ENCODE data around the gene FZR1. TPM values are rescaled to one million over a fixed set of nuclear protein-coding genes. Genes with fewer than 3 reads are reported as not detected.

FZR1 gene
- polyA plus RNA-seq, 3 donors: 7.7 to 44.6 (median 9.4) TPM

DNA sequence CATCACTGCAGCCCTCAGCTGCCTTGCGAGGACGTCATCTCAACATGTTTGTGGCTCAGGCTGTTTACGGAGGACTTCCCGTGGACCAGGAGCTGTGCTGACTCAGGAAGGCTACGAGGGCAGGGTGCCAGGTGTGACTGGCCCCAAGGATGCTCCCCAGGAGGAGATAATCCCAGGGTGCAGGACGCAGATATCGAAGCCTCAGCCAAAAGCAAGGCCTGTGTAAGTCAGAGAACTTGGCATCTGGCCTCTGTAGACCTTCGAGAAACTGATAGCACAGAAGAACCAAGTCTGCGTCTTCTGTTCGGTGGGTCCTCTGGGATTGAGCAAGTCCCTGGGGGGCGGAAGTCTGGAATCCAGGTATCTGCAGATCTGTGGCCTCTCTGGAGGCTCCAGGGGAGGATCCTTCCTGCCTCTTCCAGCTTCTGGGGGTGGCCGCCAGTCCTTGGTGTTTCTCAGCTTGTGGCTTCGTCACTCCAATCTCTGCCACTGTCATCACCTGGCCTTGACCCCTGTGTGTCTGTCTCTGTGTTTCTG is 3.0 kb upstream of the FZR1 start:
- peaks cover 0 to 2% (median 0%) of the 10 kb centered on the region in 3 donors for H3K27me3 Mint-ChIP-seq (ENCODE audit: low read depth in 3 of 3)
- H3K9me3 ChIP-seq (replicated peaks in 1 of 2; ENCODE audit: control insufficient read depth in 1 of 2, insufficient read depth in 1 of 2, low read length in 2 of 2): no peaks in the 10 kb centered on the region
- DNase-seq: no peak
- H3K27ac Mint-ChIP-seq: no peak overlapping the region
- no peak overlapping the region for H3K4me3 ChIP-seq (replicated peaks in 1 of 3; ENCODE audit: low read depth in 2 of 3, low read length in 3 of 3)
- no peak overlapping the region for H3K27ac ChIP-seq (ENCODE audit: low read depth in 1 of 2, low read length in 2 of 2)
- peaks cover 41% of the 10 kb centered on the region for H3K79me2 ChIP-seq (ENCODE audit: insufficient read depth, low read length)
- no peak overlapping the region for H3K9ac ChIP-seq (ENCODE audit: insufficient read depth, low read length, poor library complexity, severe bottlenecking)
- H4K20me1 ChIP-seq (ENCODE audit: insufficient read depth, low read length): no peaks in the 10 kb centered on the region
- peaks cover 0 to 3% (median 0%) of the 10 kb centered on the region in 7 donors for H3K9me3 Mint-ChIP-seq
- intact Hi-C loops (cut with micrococcal nuclease): loop anchor here in 1 of 2 donors (10.0 kb wide), 1 partner anchor 68 kb away; no protein-coding TSS in a partner anchor
- no peak overlapping the region for H3K4me3 Mint-ChIP-seq
- 90% methylated on average over 11 of the region's 13 CpGs for whole genome bisulfite sequencing (ENCODE audit: insufficient coverage)
- no peaks in the 10 kb centered on the region for H3K36me3 Mint-ChIP-seq
- TF ChIP-seq, protein P1, sequence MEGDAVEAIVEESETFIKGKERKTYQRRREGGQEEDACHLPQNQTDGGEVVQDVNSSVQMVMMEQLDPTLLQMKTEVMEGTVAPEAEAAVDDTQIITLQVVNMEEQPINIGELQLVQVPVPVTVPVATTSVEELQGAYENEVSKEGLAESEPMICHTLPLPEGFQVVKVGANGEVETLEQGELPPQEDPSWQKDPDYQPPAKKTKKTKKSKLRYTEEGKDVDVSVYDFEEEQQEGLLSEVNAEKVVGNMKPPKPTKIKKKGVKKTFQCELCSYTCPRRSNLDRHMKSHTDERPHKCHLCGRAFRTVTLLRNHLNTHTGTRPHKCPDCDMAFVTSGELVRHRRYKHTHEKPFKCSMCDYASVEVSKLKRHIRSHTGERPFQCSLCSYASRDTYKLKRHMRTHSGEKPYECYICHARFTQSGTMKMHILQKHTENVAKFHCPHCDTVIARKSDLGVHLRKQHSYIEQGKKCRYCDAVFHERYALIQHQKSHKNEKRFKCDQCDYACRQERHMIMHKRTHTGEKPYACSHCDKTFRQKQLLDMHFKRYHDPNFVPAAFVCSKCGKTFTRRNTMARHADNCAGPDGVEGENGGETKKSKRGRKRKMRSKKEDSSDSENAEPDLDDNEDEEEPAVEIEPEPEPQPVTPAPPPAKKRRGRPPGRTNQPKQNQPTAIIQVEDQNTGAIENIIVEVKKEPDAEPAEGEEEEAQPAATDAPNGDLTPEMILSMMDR (IDR thresholded peaks at IDR 0.05): no peak
- no peak overlapping the region for H2AFZ ChIP-seq (ENCODE audit: insufficient read depth, low read depth, low read length, poor library complexity, severe bottlenecking)
- no peaks in the 10 kb centered on the region for H3K36me3 ChIP-seq (replicated peaks in 1 of 2; ENCODE audit: control insufficient read depth in 1 of 2, insufficient read depth in 2 of 2, low read length in 2 of 2)
- H3K4me1 Mint-ChIP-seq: peaks cover 38% of the 10 kb centered on the region
- H3K4me1 ChIP-seq (ENCODE audit: control insufficient read depth in 1 of 2, insufficient read depth in 2 of 2, low read length in 2 of 2): peaks cover 30 to 40% of the 10 kb centered on the region in 2 donors
- H3K27me3 ChIP-seq (ENCODE audit: control insufficient read depth in 2 of 2, insufficient read depth in 2 of 2, low read length in 2 of 2): no peaks in the 10 kb centered on the region
- H3K4me2 ChIP-seq (replicated peaks; ENCODE audit: extremely low read depth, low read length, poor library complexity, severe bottlenecking): no peak overlapping the region

DNA sequence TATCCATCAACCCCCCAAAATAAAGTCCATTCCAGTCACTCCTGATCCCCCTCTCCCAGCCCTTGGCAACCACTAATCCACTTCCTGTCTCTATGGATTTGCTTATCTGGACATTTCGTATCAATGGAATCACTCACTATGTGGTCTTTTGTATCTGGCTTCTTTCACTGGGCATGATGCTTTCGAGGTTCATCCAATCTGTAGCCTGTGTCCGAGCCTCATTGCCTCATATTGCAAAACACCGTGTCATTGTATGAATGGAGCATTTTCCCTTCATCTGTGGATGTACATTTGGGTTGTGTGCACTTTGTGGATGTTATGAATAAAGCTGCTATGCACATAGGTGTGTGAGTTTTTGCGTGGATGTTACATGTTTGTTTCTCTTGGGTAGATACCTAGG is 1.4 kb upstream of the FZR1 start:
- no peak overlapping the region for H3K4me3 Mint-ChIP-seq
- no peaks in the 10 kb centered on the region for H3K9me3 ChIP-seq (replicated peaks in 1 of 2; ENCODE audit: control insufficient read depth in 1 of 2, insufficient read depth in 1 of 2, low read length in 2 of 2)
- peaks cover 14% of the 10 kb centered on the region for H4K20me1 ChIP-seq (ENCODE audit: insufficient read depth, low read length)
- H3K36me3 ChIP-seq (replicated peaks in 1 of 2; ENCODE audit: control insufficient read depth in 1 of 2, insufficient read depth in 2 of 2, low read length in 2 of 2): peaks cover 8 to 10% of the 10 kb centered on the region in 2 donors
- peak overlapping the region; percentile 42 to 97 (median 96) for H3K27ac Mint-ChIP-seq
- H3K4me1 ChIP-seq (ENCODE audit: control insufficient read depth in 1 of 2, insufficient read depth in 2 of 2, low read length in 2 of 2): peaks cover 29 to 34% of the 10 kb centered on the region in 2 donors
- WGBS (ENCODE audit: insufficient coverage): 70% methylated on average over 2 of the region's 5 CpGs
- H3K27me3 Mint-ChIP-seq (ENCODE audit: low read depth in 3 of 3): peaks cover 0 to 2% (median 0%) of the 10 kb centered on the region in 3 donors
- intact Hi-C loops (cut with micrococcal nuclease): loop anchor here (5.0 to 10.0 kb wide), 4 partner anchors 48 to 70 kb away; partner anchors contain the start of genes HMG20B (in 1 of the 2) and MFSD12 (in 1 of the 2)
- DNase-seq: peak; percentile 11 to 42 (median 15)
- no peak overlapping the region for H3K4me3 ChIP-seq (replicated peaks in 1 of 3; ENCODE audit: low read depth in 2 of 3, low read length in 3 of 3)
- no peaks in the 10 kb centered on the region for H3K27me3 ChIP-seq (ENCODE audit: control insufficient read depth in 2 of 2, insufficient read depth in 2 of 2, low read length in 2 of 2)
- peaks cover 44% of the 10 kb centered on the region for H3K4me1 Mint-ChIP-seq
- H3K36me3 Mint-ChIP-seq: peaks cover 7 to 15% of the 10 kb centered on the region in 2 donors
- H3K9me3 Mint-ChIP-seq: peaks cover 0 to 3% (median 0%) of the 10 kb centered on the region in 7 donors
- H3K79me2 ChIP-seq (ENCODE audit: insufficient read depth, low read length): peaks cover 43% of the 10 kb centered on the region
- TF ChIP-seq, protein P1 (IDR thresholded peaks at IDR 0.05): no peak
- no peak overlapping the region for H3K4me2 ChIP-seq (replicated peaks; ENCODE audit: extremely low read depth, low read length, poor library complexity, severe bottlenecking)
- H3K27ac ChIP-seq (ENCODE audit: low read depth in 1 of 2, low read length in 2 of 2): peak overlapping the region; percentile 58 to 92
- H3K9ac ChIP-seq (ENCODE audit: insufficient read depth, low read length, poor library complexity, severe bottlenecking): no peak overlapping the region
- H2AFZ ChIP-seq (ENCODE audit: insufficient read depth, low read depth, low read length, poor library complexity, severe bottlenecking): no peak overlapping the region

All from CD14-positive monocyte (primary cell).